A673 (cell line): ENCODE results near the gene C14orf132. TPM values are rescaled to one million over a fixed set of nuclear protein-coding genes. Genes with fewer than 3 reads are reported as not detected.

ENCODE experiments used
- BruUV-seq: library from RNA; stranded (reverse); fragments of 400-500 nt; replicated peaks from 2 replicates; lab custom pipeline; 2021; lab: Mats Ljungman, UMichigan
- CTCF ChIA-PET: fragments of 300-600 bp; sonication (Branson Sonifier 250); formaldehyde crosslinking; loops from one replicate; lab custom pipeline; 2022; ENCODE audit warnings: antibody characterized with exemption; lab: Charles Lee
- POLR2A ChIA-PET: fragments of 300-600 bp; sonication (Branson Sonifier 250); formaldehyde crosslinking; loops from one replicate; lab custom pipeline; 2022; ENCODE audit warnings: antibody characterized with exemption; ENCODE audit not compliant: low non-redundant PET; lab: Charles Lee
- DNase-seq: peaks from one replicate; pipeline ENCODE4 v3.0.0-alpha.2; 2015; ENCODE audit warnings: low spot score
- H3K27ac ChIP-seq: fragments of 200-600 bp; sonication (generic); 2 replicates; pipeline ENCODE4 v1.5.1; 2016; ENCODE audit warnings: mixed run types, low read depth, mild to moderate bottlenecking, mixed read lengths, antibody characterized with exemption, low read length; ENCODE audit not compliant: poor library complexity, severe bottlenecking
- H3K27me3 ChIP-seq: fragments of 200-600 bp; sonication (generic); replicated peaks from 2 replicates; pipeline ENCODE4 v1.6.1; 2017; ENCODE audit warnings: mixed run types, low read depth, mild to moderate bottlenecking, mixed read lengths, antibody characterized with exemption, low read length; ENCODE audit not compliant: insufficient read depth, poor library complexity
- H3K36me3 ChIP-seq: fragments of 200-600 bp; sonication (generic); 2 replicates; pipeline ENCODE4 v1.6.1; 2016; ENCODE audit warnings: mixed run types, mild to moderate bottlenecking, mixed read lengths, antibody characterized with exemption, low read length; ENCODE audit not compliant: insufficient read depth, poor library complexity, severe bottlenecking
- H3K4me1 ChIP-seq: fragments of 200-600 bp; sonication (generic); 2 replicates; pipeline ENCODE4 v1.6.1; 2017; ENCODE audit warnings: mixed run types, mild to moderate bottlenecking, mixed read lengths, antibody characterized with exemption, low read length; ENCODE audit not compliant: insufficient read depth, poor library complexity, severe bottlenecking
- H3K4me3 ChIP-seq: fragments of 200-600 bp; sonication (generic); 2 replicates; pipeline ENCODE4 v1.5.1; 2016; ENCODE audit warnings: low read depth, mixed run types, mild to moderate bottlenecking, mixed read lengths, low read length; ENCODE audit not compliant: poor library complexity, severe bottlenecking
- H3K9me3 ChIP-seq: fragments of 200-600 bp; sonication (generic); 2 replicates; pipeline ENCODE4 v1.6.1; 2016; ENCODE audit warnings: mixed run types, low read depth, mild to moderate bottlenecking, mixed read lengths, antibody characterized with exemption, low read length; ENCODE audit not compliant: poor library complexity, severe bottlenecking
- EZH2 ChIP-seq: fragments of 200-600 bp; sonication (generic); IDR thresholded peaks from 2 replicates; pipeline ENCODE4 v1.6.1; 2017; ENCODE audit warnings: borderline replicate concordance, low read depth, mild to moderate bottlenecking, mixed read lengths, antibody characterized with exemption, low read length; ENCODE audit not compliant: poor library complexity, severe bottlenecking
- intact Hi-C: fragments of 100-400 bp; cut with micrococcal nuclease; formaldehyde crosslinking; loops from one replicate; pipeline ENCODE4 v1.10.0; 2022; ENCODE audit not compliant: unreplicated experiment
- total RNA-seq: library from RNA; stranded (reverse); gene quantifications from 2 replicates; pipeline ENCODE4 v1.2.3, GENCODE V29; 2021
- TF ChIP-seq, protein P1 (sequence below): fragments of 300-800, 200-600 bp; sonication (generic); conservative IDR thresholded peaks from 2 replicates; pipeline ENCODE4 v1.5.1; 2017; ENCODE audit warnings: low read depth, mild to moderate bottlenecking, antibody characterized with exemption, low read length, moderate library complexity, mixed read lengths

C14orf132 gene
- total RNA-seq, 1 experiment from 2014 or later: 8.3 TPM

GRCh38 chr14:96050482-96050881 is 11.3 kb downstream of the C14orf132 start:
- ChIA-PET POLR2A (no interaction called here), CTCF (no interaction called here)
- no peak for DNase-seq
- BruUV-seq: no TSS peak
- H3K4me3 ChIP-seq: no peak overlapping the region
- no peak overlapping the region for H3K27ac ChIP-seq
- no peaks in the 10 kb centered on the region for H3K4me1 ChIP-seq
- TF ChIP-seq, protein P1, sequence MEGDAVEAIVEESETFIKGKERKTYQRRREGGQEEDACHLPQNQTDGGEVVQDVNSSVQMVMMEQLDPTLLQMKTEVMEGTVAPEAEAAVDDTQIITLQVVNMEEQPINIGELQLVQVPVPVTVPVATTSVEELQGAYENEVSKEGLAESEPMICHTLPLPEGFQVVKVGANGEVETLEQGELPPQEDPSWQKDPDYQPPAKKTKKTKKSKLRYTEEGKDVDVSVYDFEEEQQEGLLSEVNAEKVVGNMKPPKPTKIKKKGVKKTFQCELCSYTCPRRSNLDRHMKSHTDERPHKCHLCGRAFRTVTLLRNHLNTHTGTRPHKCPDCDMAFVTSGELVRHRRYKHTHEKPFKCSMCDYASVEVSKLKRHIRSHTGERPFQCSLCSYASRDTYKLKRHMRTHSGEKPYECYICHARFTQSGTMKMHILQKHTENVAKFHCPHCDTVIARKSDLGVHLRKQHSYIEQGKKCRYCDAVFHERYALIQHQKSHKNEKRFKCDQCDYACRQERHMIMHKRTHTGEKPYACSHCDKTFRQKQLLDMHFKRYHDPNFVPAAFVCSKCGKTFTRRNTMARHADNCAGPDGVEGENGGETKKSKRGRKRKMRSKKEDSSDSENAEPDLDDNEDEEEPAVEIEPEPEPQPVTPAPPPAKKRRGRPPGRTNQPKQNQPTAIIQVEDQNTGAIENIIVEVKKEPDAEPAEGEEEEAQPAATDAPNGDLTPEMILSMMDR: no peak
- no peak for TF ChIP-seq EZH2
- intact Hi-C loops: no loop called here
- no peaks in the 10 kb centered on the region for H3K9me3 ChIP-seq
- H3K36me3 ChIP-seq: no peaks in the 10 kb centered on the region
- H3K27me3 ChIP-seq: no peaks in the 10 kb centered on the region

GRCh38 chr14:96051231-96051630 is 12.1 kb downstream of the C14orf132 start:
- no TSS peak for BruUV-seq
- H3K27ac ChIP-seq: no peak overlapping the region
- H3K36me3 ChIP-seq: no peaks in the 10 kb centered on the region
- no peak for DNase-seq
- H3K4me1 ChIP-seq: no peaks in the 10 kb centered on the region
- H3K4me3 ChIP-seq: no peak overlapping the region
- intact Hi-C loops: no loop called here
- no peaks in the 10 kb centered on the region for H3K9me3 ChIP-seq
- ChIA-PET POLR2A (no interaction called here), CTCF (no interaction called here)
- TF ChIP-seq, protein P1: no peak
- TF ChIP-seq EZH2: no peak
- H3K27me3 ChIP-seq: no peaks in the 10 kb centered on the region

- POLR2A ChIA-PET: no interaction called here
- no peaks in the 10 kb centered on the region for H3K9me3 ChIP-seq
- no TSS peak for BruUV-seq
- H3K27ac ChIP-seq: no peak overlapping the region
- H3K4me3 ChIP-seq: no peak overlapping the region
- H3K27me3 ChIP-seq: no peaks in the 10 kb centered on the region
- TF ChIP-seq, protein P1: peak; percentile 38; the same call in 1 of the 2 replicates
- no peak for TF ChIP-seq EZH2
- no peaks in the 10 kb centered on the region for H3K4me1 ChIP-seq
- CTCF ChIA-PET: no interaction called here
- no peak for DNase-seq
- no peaks in the 10 kb centered on the region for H3K36me3 ChIP-seq
- intact Hi-C loops: no loop called here
These were observed 12.7 kb downstream of the C14orf132 start for GRCh38 chr14:96051642-96052540.
